ENCODE data around the gene CLCN1.

GRCh38 chr7:143334244-143334643 lies 18.3 kb downstream of the CLCN1 start:
- TF ChIP-seq POLR2AphosphoS5 (IDR thresholded peaks at IDR 0.05; ENCODE audit: low read depth) (no peak), CTCF (IDR thresholded peaks at IDR 0.05; ENCODE audit: insufficient read depth, low read length) (no peak), GABPA (IDR thresholded peaks at IDR 0.05; ENCODE audit: low read depth) (no peak), REST (IDR thresholded peaks at IDR 0.05; ENCODE audit: insufficient replicate concordance, low read depth) (no peak)

Data from HL-60 (cell line).